Smooth muscle cell (in vitro differentiated cells): Measurements from ENCODE around the gene SIDT1. TPM values are rescaled to one million over a fixed set of nuclear protein-coding genes. Genes with fewer than 3 reads are reported as not detected.

Source experiments
- DNase-seq: peaks from one replicate; lab custom pipeline; 2025; ENCODE audit not compliant: unreplicated experiment; lab: John Stamatoyannopoulos, UW
- H2AFZ ChIP-seq: fragments of 200-600 bp; sonication (generic); 2 replicates; pipeline ENCODE4 v1.6.0; 2016; ENCODE audit warnings: antibody characterized with exemption, low read depth, mild to moderate bottlenecking
- H3F3A ChIP-seq: fragments of 200-600 bp; sonication (generic); 2 replicates; pipeline ENCODE4 v1.6.0; 2017; ENCODE audit warnings: antibody characterized with exemption, low read depth
- H3K27ac ChIP-seq: fragments of 200-600 bp; sonication (generic); 2 replicates; pipeline ENCODE4 v1.5.1; 2016; ENCODE audit warnings: low read depth, mild to moderate bottlenecking
- H3K27me3 ChIP-seq: fragments of 200-600 bp; sonication (generic); 2 replicates; pipeline ENCODE4 v1.6.1; 2016; ENCODE audit warnings: low read depth, mild to moderate bottlenecking
- H3K36me3 ChIP-seq: fragments of 200-600 bp; sonication (generic); 2 replicates; pipeline ENCODE4 v1.5.1; 2016; ENCODE audit warnings: low read depth
- H3K4me1 ChIP-seq: fragments of 200-600 bp; sonication (generic); 2 replicates; pipeline ENCODE4 v1.5.1; 2016; ENCODE audit warnings: low read depth
- H3K4me2 ChIP-seq: fragments of 200-600 bp; sonication (generic); 2 replicates; pipeline ENCODE4 v1.6.0; 2016; ENCODE audit warnings: mild to moderate bottlenecking
- H3K4me3 ChIP-seq: fragments of 200-600 bp; sonication (generic); 2 replicates; pipeline ENCODE4 v1.5.1; 2016; ENCODE audit warnings: mild to moderate bottlenecking
- H3K79me2 ChIP-seq: fragments of 200-600 bp; sonication (generic); 2 replicates; pipeline ENCODE4 v1.6.0; 2016; ENCODE audit warnings: low read depth, mild to moderate bottlenecking
- H3K9ac ChIP-seq: fragments of 200-600 bp; sonication (generic); 2 replicates; pipeline ENCODE4 v1.6.0; 2016; ENCODE audit warnings: low read depth
- H3K9me3 ChIP-seq: fragments of 200-600 bp; sonication (generic); replicated peaks from 2 replicates; pipeline ENCODE4 v1.5.1; 2016; ENCODE audit warnings: low read depth
- H4K20me1 ChIP-seq: fragments of 200-600 bp; sonication (generic); 2 replicates; pipeline ENCODE4 v1.6.0; 2016; ENCODE audit warnings: low read depth
- WGBS: methylation state at CpG from one replicate; pipeline ENCODE4 v1.1.7; 2016; ENCODE audit warnings: low lambda C conversion rate; 5-methylcytosine and 5-hydroxymethylcytosine counted together
- polyA plus RNA-seq: library from polyadenylated mRNA; unstranded; fragments of >200 nt; fragmentation: Nextera tagmentation; extraction: Ambion mirVana; gene quantifications from 2 replicates; pipeline ENCODE4 v1.2.1, GENCODE V29; 2016
- total RNA-seq: library from RNA; depleted of rRNA; stranded (reverse); fragments of >200 nt; gene quantifications from 2 replicates; pipeline ENCODE4 v1.2.3, GENCODE V29; 2014
- TF ChIP-seq, protein P1 (sequence below): fragments of 200-600 bp; sonication (generic); IDR thresholded peaks from 2 replicates; pipeline ENCODE4 v1.5.1; 2017; ENCODE audit warnings: borderline replicate concordance, mild to moderate bottlenecking, antibody characterized with exemption; ENCODE audit not compliant: insufficient read depth, poor library complexity, severe bottlenecking

Gene SIDT1
- total and polyA plus RNA-seq, 2 experiments from 2014 or later, result not detected

DNA sequence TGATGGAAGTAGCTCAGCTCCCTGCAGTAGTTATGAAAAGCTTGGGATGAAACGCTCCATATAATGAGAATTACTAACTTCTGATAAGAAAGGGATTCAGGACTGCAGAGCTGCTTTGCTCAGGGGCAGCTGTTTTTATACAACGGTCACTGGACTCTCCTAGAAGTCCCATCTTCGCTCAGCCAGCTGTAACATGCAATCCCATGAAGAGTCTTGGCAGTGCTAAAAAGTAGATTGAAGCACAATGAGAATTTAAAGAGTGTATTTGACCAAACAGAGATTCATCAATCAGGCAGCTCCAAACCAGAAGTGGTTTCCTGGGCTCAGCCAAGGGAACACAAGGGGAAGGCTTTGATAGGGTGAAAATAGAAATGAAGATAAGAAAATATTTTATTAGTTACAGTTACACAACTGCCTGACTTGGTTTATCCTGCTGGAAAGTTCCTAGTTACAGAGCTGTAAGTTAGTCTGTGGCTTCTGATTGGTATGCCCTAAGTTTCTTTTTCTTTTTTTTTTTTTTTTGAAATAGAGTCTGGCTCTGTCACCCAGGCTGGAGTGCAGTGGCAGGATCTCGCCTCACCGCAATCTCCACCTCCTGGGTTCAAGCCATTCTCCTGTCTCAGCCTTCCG lies 24.1 kb downstream of the SIDT1 start:
- no peak for DNase-seq
- H3K79me2 ChIP-seq, result no peaks in the 10 kb centered on the region
- H3K27me3 ChIP-seq, result no peaks in the 10 kb centered on the region
- no peaks in the 10 kb centered on the region for H3K36me3 ChIP-seq
- H3K9ac ChIP-seq, result no peak overlapping the region
- WGBS, result 77% methylated on average over 5 of the region's 6 CpGs
- H2AFZ ChIP-seq, result no peak overlapping the region
- no peak overlapping the region for H3K4me2 ChIP-seq
- H3K4me3 ChIP-seq, result no peak overlapping the region
- TF ChIP-seq, protein P1, sequence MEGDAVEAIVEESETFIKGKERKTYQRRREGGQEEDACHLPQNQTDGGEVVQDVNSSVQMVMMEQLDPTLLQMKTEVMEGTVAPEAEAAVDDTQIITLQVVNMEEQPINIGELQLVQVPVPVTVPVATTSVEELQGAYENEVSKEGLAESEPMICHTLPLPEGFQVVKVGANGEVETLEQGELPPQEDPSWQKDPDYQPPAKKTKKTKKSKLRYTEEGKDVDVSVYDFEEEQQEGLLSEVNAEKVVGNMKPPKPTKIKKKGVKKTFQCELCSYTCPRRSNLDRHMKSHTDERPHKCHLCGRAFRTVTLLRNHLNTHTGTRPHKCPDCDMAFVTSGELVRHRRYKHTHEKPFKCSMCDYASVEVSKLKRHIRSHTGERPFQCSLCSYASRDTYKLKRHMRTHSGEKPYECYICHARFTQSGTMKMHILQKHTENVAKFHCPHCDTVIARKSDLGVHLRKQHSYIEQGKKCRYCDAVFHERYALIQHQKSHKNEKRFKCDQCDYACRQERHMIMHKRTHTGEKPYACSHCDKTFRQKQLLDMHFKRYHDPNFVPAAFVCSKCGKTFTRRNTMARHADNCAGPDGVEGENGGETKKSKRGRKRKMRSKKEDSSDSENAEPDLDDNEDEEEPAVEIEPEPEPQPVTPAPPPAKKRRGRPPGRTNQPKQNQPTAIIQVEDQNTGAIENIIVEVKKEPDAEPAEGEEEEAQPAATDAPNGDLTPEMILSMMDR, result no peak
- no peak overlapping the region for H3K27ac ChIP-seq
- no peaks in the 10 kb centered on the region for H3K4me1 ChIP-seq
- H4K20me1 ChIP-seq, result no peaks in the 10 kb centered on the region
- no peaks in the 10 kb centered on the region for H3K9me3 ChIP-seq
- no peaks in the 10 kb centered on the region for H3F3A ChIP-seq

DNA sequence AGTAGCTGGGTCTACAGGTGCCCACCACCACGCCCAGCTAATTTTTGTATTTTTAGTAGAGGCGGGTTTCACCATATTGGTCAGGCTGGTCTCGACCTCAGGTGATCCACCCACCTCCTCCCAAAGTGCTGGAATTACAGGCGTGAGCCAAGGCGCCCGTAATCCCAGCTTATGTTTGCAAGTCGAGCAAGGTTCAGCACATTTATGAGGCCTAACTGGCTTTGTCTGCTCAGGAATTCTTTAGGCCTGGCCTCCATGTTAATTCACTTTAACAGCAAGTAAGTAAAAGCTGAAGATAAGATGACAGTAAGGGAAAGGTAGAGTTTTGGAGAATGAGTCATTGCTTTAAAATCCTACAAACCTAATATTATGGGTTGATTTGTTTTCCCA lies 24.6 kb downstream of the SIDT1 start:
- H4K20me1 ChIP-seq, result no peaks in the 10 kb centered on the region
- WGBS, result 72% methylated on average over 7 of the region's 7 CpGs

DNA sequence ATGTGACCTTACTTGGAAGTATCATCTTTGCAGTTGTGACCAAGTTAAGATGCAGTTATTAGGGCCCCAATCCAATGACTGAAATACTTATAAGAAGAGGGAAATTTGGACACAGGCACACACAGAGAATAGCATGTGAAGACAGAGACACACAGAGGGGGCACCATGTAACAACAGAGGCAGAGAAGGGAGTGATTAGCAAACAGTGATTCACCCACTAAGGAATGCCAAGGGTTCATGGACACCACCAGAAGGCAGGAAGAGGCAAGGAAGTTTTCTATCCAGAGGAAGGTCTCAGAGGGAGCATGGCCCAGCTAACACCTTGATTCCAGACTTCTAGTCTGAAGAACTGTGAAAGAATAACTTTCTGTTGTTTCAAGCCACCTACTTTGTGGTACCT lies 25.0 kb downstream of the SIDT1 start:
- Histone ChIP-seq H2AFZ (no peak overlapping the region), H3F3A (no peaks in the 10 kb centered on the region), H3K9me3 (no peaks in the 10 kb centered on the region), H3K4me2 (no peak overlapping the region), H3K9ac (no peak overlapping the region), H3K4me3 (no peak overlapping the region), H3K4me1 (no peaks in the 10 kb centered on the region), H3K27me3 (no peaks in the 10 kb centered on the region), H3K36me3 (no peaks in the 10 kb centered on the region), H3K79me2 (no peaks in the 10 kb centered on the region), H4K20me1 (no peaks in the 10 kb centered on the region), H3K27ac (no peak overlapping the region)
- no peak for DNase-seq
- TF ChIP-seq, protein P1, result no peak

More for the DNA sequence above, 24.6 kb downstream of the SIDT1 start:
- Histone ChIP-seq H3F3A (no peaks in the 10 kb centered on the region), H3K27ac (no peak overlapping the region), H3K27me3 (no peaks in the 10 kb centered on the region), H2AFZ (no peak overlapping the region), H3K79me2 (no peaks in the 10 kb centered on the region), H3K36me3 (no peaks in the 10 kb centered on the region), H3K4me1 (no peaks in the 10 kb centered on the region), H3K9me3 (no peaks in the 10 kb centered on the region), H3K4me2 (no peak overlapping the region), H3K4me3 (no peak overlapping the region), H3K9ac (no peak overlapping the region)
- DNase-seq, result no peak
- TF ChIP-seq, protein P1, result no peak

DNA sequence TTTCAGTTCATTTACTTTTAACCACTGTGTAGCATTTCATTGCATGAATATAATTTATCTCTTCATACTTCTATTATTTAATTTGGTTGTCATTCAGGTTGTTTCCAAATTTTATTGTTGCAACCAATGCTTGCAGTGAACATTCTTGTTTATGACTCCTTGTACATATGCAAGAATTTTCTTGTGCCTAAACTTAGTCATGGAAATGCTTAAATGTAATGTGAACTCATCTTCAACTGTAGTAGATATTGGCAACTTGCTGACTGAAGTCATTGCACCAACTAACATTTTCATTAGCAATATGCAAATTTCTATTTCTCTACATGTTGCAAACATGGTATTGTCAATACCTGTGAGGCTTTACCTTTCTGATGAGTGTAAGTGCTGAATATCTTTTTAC lies 26.7 kb downstream of the SIDT1 start:
- no peak overlapping the region for H3K27ac ChIP-seq
- DNase-seq, result no peak
- no peak overlapping the region for H2AFZ ChIP-seq
- no peak overlapping the region for H3K9ac ChIP-seq
- no peaks in the 10 kb centered on the region for H3F3A ChIP-seq
- H3K4me2 ChIP-seq, result no peak overlapping the region
- no peaks in the 10 kb centered on the region for H3K27me3 ChIP-seq
- H3K9me3 ChIP-seq, result no peaks in the 10 kb centered on the region
- no peak overlapping the region for H3K4me3 ChIP-seq
- no peaks in the 10 kb centered on the region for H3K4me1 ChIP-seq
- TF ChIP-seq, protein P1, result no peak
- no peaks in the 10 kb centered on the region for H3K36me3 ChIP-seq
- no peaks in the 10 kb centered on the region for H4K20me1 ChIP-seq
- H3K79me2 ChIP-seq, result no peaks in the 10 kb centered on the region
